GM12873 (cell line): ENCODE measurements around the gene CGB3.
A peak's percentile ranks its signal among the peaks of the same experiment; 100 is the strongest.
"Not testable (repeated sequence)": the region's sequence is repeated elsewhere in the genome, so short reads cannot be mapped to it uniquely, and the experiment has no call there.

ENCODE experiments used
- TF ChIP-seq, protein P1 (sequence below): IDR thresholded peaks from 2 replicates; pipeline ENCODE4 v1.5.1; 2012; ENCODE audit warnings: low read depth, mild to moderate bottlenecking, moderate library complexity, low read length, control low read depth; ENCODE audit not compliant: insufficient read depth; ENCODE audit errors: missing control alignments

CGB3 gene

DNA sequence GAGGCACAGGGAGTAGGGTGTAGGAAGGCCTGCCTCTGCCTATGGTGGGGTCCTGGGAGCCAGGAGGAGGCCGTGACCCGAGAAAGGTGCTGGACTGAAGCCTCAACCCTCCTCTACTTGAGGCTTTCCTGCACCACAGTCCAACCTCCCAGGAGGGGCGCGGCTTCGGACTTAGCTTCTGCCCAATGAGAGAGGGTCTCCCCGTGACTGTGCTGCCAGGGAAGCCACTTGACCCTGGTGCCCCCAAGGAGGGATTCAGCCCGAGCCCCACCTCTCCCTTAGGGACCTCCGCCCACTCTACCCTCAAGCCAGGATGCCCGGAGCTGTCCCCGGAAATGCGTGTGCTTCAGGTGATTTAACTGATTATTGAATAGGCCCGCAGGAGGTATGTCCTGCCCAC lies 24.9 kb upstream of the CGB3 start, which contains the start of gene CGB8:
Gene CGB8 (minus strand): TSS at position 101 of the 400 bp plus-strand sequence. CDS start 372 bp downstream, outside the sequence.
- TF ChIP-seq, protein P1, sequence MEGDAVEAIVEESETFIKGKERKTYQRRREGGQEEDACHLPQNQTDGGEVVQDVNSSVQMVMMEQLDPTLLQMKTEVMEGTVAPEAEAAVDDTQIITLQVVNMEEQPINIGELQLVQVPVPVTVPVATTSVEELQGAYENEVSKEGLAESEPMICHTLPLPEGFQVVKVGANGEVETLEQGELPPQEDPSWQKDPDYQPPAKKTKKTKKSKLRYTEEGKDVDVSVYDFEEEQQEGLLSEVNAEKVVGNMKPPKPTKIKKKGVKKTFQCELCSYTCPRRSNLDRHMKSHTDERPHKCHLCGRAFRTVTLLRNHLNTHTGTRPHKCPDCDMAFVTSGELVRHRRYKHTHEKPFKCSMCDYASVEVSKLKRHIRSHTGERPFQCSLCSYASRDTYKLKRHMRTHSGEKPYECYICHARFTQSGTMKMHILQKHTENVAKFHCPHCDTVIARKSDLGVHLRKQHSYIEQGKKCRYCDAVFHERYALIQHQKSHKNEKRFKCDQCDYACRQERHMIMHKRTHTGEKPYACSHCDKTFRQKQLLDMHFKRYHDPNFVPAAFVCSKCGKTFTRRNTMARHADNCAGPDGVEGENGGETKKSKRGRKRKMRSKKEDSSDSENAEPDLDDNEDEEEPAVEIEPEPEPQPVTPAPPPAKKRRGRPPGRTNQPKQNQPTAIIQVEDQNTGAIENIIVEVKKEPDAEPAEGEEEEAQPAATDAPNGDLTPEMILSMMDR, result not testable (repeated sequence)

DNA sequence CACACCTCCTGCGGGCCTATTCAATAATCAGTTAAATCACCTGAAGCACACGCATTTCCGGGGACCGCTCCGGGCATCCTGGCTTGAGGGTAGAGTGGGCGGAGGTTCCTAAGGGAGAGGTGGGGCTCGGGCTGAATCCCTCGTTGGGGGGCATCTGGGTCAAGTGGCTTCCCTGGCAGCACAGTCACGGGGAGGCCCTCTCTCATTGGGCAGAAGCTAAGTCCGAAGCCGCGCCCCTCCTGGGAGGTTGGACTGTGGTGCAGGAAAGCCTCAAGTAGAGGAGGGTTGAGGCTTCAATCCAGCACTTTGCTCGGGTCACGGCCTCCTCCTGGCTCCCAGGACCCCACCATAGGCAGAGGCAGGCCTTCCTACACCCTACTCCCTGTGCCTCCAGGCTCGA lies 19.4 kb upstream of the CGB3 start, which contains the start of gene CGB5:
Gene CGB5 (plus strand): TSS at position 301 of the 400 bp plus-strand sequence. CDS start 362 bp downstream, outside the sequence.
- TF ChIP-seq, protein P1, result not testable (repeated sequence)

DNA sequence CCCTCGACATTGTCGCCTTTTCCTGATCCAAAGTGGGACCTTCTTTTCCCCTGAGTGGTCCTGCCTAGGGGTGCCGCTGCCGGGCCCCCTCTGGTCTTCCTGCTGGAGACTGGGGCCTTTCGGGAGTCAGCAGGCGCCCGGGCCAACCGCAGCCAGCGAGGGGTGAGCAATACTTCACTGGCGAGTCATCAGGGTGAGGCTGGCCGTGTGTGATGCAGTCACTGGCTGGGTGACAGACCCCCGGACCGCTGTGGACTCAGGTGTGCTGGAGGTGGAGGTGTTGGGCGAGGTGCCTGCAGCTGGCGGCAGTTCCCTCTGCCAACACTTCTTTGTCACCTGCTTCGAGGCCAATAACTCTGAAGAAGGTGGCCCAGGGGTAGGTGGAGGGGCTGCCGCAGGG lies 18.0 kb upstream of the CGB3 start:
- TF ChIP-seq, protein P1, result no peak

DNA sequence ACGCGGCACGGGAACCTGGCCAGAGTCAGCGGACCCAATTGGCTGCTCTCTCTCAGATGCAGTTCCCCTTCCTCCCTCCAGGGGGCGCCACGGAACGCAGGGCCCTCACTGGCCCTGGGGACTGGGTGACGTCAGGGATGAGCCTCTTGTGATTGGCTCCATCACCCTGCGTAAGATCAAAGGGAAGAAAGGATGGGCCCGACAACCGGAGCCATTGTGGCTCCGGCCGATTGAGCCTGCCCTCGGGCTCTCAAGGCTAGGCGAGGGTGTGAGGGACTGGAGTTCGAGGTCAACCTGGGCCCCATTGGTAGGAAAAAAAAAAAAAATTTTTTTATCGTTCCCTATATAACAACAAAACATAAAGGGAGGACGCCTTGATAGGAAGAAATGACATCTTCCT lies 12.7 kb upstream of the CGB3 start, which contains the start of gene CGB1:
Gene CGB1 (minus strand): TSS at position 81 of the 400 bp plus-strand sequence. CDS start 184 bp downstream, outside the sequence.
- TF ChIP-seq, protein P1, result peak; percentile 68

DNA sequence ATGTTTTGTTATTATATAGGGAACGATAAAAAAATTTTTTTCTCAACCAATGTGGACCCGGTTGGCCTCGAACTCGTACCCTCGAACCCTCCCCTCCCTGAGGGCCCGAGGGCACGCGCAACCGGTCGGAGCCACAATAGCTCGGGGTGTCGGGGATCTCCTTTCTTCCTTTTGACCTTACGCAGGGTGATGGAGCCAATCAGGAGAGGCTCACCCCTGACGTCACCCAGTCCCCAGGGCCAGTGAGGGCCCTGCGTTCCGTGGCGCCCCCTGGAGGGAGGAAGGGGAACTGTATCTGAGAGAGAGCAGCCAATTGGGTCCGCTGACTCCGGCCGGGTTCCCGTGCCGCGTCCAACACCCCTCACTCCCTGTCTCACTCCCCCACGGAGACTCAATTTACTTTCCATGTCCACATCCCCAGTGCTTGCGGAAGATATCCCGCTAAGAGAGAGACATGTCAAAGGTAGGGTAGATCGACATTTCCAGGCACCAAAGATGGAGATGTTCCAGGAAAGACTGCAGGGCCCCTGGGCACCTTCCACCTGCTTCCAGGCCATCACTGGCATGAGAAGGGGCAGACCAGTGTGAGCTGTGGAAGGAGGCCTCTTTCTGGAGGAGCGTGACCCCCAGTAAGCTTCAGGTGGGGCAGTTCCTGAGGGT lies 7.6 kb upstream of the CGB3 start, which contains the start of gene CGB2:
Gene CGB2 (plus strand): TSS at position 249 of the 660 bp plus-strand sequence. CDS start 206 bp downstream, at position 455.
- TF ChIP-seq, protein P1, result peak; percentile 64

DNA sequence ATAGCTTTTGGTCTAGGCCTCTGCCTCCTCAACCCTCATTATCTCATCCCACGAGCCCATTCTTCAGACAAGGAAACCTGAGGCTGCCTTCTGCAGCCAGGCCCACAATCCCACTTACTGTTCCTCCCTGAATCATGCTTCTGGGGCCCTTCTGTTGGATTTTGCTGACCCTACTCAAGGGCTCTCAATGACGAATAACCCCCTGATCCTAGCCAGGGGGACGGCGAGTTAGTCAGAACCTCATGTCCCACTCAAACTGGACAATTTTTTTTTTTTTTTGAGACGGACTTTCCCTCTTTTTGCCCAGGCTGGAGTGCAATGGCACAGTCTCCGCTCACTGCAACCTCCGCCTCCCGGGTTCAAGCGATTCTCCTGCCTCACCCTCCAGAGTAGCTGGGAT lies 2.0 kb downstream of the CGB3 start:
- TF ChIP-seq, protein P1, result no peak
